ENCODE results near the gene CPED1.
"Not testable (repeated sequence)": the region's sequence is repeated elsewhere in the genome, so short reads cannot be mapped to it uniquely, and the experiment has no call there.

CPED1 gene

DNA sequence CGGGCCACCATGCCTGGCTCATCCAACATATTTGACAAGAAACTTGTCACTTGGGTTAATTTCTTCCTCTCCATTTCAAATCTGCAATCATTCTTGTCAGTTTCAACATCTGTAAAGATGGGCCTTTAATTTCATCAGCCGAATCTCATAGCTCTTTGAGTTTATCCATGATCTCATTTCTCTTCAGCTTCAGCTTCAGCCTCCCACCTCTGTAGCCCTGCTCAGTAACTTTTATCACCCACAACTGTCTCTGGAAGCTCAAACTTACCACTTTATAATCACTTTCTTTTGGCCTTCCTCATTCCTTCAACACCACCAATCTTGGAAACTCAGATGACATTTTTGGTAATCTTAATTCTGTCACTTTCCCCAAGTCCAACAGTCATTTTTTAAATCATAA is 83.2 kb downstream of the CPED1 start:
- DNase-seq (ENCODE audit: low spot score), result no peak

DNA sequence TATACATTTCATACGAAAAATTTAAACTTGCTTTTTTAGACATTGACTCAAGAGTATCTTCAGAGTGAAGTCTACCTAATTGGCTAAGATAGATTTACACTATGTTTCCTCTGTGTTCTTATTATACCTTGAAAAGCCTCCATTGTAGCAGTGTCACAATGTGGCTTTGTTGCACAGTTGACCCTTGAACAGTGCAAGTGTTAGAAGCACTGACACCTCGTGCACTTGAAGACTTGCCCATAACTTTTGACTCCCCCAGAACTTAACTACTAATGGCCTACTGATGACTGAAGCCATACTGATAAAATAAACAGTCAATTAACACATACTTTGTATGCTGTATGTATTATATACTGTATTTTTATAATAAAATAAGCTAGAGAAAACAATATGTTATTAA is 84.3 kb downstream of the CPED1 start:
- no peak for DNase-seq (ENCODE audit: low spot score)

DNA sequence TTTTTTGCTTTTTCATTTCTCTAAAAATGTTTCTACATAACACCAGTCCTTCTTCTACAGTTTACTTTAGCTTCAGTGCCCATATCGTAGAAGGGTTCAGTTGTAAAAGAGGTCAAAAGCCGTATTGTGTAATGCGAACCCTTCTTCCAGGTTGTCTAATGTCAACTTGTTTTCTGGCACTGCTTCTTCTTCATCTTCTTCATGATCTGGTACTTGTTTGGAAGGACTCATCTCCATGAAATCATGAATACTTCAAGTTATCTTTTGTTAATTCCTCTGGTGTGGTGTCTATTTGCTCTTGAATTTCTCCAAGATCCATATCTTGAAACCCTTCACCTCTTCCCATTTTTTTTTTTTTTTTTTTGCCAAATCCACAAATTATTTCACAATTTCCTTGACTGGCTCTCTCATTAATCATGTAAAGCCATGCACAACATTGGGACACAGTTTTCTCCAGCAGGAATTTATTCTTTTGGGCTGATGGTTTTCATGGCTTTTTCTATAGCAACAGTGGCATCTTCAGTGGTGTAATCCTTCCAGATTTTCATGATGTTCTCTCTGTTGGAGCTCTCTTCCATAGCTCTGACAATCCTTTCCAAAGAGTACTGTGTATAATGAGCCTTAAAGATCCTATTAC is 85.1 kb downstream of the CPED1 start:
- no peak for DNase-seq (ENCODE audit: low spot score)

DNA sequence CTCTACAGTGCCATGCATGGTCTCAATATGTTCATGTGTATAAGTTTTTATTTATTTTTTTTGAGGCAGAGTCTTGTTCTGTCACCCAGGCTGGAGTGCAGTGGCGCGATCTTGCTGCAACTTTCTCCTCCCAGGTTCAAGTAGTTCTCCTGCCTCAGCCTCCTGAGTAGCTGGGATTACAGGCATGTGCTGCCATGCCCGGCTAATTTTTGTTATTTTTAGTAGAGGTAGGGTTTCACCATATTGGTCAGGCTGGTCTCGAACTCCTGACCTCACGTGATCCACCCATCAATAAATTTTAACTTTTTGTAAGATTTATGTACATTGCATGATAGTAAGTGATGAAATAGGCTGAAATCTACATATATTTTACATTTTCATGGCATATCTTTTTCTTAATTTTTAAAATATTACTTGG is 86.9 kb downstream of the CPED1 start:
- not testable (repeated sequence) for DNase-seq (ENCODE audit: low spot score)

GRCh38 chr7:121075952-121076349 is 87.4 kb downstream of the CPED1 start:
- DNase-seq (ENCODE audit: low spot score), result no peak

DNA sequence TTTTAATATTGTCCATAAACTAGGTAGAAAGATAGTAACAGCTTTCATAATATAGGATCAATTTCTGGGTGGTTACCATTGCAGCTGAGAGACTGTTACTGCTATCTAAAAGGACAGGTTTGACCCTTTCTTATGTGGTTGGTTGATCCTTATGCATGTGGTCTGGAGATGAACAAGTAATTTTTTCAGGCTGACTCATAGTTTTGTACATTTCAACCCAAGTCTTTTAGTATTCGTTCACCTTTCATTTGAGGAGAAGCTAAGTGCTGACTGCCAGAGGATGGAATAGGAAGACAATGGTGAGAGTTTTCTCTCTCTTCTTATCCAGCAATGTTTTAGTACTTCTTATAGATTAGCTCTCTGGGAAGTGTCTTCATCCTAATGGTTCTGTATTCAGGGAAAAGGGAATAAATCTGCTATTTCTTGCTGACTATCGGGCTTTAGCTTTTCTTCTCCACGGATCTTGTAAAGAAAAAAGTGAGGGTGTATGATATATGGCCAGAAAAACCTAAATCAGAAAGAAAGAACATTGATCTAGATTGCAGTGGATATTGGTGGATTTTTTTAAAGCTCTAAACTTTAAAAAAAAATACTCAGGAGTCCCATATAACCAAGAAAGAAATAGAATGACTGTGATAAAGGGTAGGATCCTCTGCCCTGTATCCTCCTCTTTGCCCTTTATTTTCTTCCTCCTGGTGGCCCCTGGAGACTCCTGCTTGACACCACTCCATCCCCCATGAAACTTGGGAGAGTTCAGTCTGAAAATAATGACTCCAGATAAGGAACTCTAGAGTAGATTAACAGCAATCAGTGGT is 88.0 kb downstream of the CPED1 start:
- no peak for DNase-seq (ENCODE audit: low spot score)

DNA sequence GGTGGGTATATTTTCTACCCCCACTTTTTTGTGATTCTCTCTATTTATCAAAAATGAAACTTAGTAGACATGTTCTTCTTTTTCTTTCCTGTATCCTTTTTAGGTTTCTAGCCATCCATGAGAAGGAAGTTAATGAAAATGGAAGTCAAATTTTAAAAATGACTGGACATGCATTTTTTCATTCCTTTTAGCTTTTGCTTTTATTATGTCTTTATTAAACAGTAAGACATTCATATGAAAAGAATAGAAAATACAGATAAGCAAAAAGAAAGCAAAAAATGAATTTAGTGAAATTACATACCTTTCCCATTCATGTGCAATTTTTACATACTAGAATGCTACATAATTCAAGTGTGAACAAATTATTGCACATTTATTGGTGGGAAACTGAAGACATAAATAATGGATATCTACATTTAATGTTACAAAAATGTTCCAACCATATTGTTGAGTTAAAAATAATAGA is 88.7 kb downstream of the CPED1 start:
- no peak for DNase-seq (ENCODE audit: low spot score)

GRCh38 chr7:121078701-121079227 is 90.3 kb downstream of the CPED1 start:
- DNase-seq (ENCODE audit: low spot score), result no peak

DNA sequence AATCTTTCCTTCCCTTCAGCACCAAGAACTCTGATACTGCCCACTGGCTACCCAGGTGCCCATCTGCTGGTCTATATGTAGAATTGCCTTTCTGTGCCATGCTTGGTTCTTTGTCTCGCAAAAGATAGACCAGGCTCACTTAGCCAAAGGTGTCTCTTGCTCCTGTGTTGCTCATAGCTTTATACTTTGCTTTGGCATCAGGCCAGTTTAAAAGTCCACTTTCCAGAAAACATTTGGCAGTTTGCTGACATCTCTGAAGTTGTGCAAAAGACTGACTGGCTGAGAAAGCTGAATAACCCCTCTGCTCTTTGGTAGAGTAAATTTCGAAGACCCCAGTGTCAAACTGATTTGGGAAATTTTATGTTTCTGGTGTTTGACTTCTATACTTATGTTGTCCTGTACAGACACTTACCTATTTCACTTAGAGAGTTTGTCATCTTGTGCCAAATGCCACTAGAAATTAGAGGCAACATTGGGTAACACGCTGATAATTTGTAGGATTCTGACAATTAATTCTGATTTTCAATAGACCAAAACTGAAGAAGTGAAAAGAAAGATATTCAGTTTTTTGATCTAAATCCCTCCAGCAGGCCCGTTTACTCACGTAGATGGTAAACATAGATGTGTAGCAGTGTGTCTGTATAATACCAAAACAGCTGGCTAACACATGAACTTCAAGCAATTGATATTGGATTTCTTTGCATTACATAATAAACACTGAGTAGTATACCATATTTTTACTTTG is 91.1 kb downstream of the CPED1 start:
- DNase-seq (ENCODE audit: low spot score), result no peak

DNA sequence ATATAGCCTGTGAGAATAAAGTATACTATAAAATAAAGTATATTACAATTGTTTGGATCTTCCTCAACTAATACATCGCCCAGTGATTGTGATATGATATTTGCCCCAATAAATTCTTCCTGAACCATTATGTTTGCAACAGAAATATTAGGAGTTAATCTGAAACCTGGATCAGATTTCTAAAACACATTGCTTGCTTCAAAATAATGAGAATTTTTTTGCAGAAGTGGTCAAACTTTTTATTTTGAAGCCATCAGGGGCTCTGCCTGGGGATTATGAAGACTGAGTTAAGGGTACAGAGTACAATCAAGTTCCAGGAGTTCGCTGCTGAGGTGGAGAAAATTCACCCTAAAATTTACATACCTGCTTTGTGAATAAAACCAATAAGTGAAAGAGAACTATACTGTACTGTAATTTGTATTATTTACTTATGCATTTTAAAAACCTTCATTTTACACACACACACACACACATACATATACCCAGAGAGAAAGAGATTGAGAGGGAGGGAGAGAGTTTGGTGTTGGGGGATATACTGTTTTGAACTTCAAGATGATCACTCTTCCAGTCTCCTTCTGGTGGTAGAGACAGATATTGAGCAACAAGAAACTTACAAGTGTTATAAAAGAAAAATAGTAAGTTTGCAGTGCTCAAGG is 91.9 kb downstream of the CPED1 start:
- no peak for DNase-seq (ENCODE audit: low spot score)

- no peak for DNase-seq (ENCODE audit: low spot score)
Measured at GRCh38 chr7:121080913-121081326, 92.4 kb downstream of the CPED1 start.

- peak; percentile 50 for DNase-seq (ENCODE audit: low spot score)
Measured at GRCh38 chr7:121081327-121081936, 92.9 kb downstream of the CPED1 start.

GRCh38 chr7:121082400-121083101 is 94.0 kb downstream of the CPED1 start:
- no peak for DNase-seq (ENCODE audit: low spot score)

GRCh38 chr7:121083138-121083789 is 94.8 kb downstream of the CPED1 start:
- no peak for DNase-seq (ENCODE audit: low spot score)

- DNase-seq (ENCODE audit: low spot score), result no peak
Measured at GRCh38 chr7:121083790-121084251, 95.3 kb downstream of the CPED1 start.

- DNase-seq (ENCODE audit: low spot score), result no peak
Measured at GRCh38 chr7:121084256-121084655, 95.7 kb downstream of the CPED1 start.

DNA sequence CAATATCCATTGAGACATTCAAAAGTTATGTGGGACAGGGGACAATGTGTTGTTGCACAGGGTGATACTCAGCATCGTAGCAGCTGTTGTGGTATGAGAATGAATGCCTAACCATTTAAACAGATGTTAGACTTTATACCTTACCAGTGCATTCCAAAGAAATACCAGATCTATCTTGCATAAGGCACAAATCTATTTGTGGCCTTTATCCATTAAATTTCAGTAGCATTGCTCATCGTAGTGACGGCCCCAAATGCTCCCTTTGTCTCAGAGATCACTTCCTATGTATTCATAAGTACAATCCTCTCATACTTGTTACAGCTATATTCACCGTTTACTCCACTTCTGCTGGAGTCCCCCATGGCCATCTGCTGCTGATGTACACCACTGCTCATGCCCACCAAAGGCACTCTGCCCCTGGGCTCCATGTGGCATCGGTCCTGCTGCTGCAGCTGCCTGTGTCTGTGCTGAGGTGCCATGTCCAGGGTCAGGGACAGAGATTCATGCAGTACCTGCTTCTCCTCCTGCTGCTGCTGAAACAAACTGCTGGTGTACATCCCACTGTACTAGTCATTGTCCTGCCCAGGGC is 96.3 kb downstream of the CPED1 start:
- no peak for DNase-seq (ENCODE audit: low spot score)

DNA sequence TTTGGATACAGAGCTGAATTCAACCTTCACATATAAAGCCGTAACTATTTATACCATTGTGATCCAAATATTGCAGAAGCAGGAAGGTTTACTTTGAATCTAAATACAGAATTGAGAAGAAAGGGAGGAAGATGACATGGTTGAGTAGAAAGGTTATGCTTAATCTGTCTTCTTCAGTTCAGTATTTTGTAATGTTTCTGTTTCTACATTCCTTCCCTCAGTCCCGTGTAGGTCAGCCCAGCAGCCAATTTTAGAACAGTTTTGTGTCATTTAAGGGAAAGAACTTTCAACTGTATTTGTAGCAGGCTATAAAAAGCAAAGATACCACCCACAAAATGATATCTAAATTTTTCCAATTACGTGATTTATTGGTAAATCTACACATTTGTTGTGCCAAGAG is 97.4 kb downstream of the CPED1 start:
- DNase-seq (ENCODE audit: low spot score), result no peak

DNA sequence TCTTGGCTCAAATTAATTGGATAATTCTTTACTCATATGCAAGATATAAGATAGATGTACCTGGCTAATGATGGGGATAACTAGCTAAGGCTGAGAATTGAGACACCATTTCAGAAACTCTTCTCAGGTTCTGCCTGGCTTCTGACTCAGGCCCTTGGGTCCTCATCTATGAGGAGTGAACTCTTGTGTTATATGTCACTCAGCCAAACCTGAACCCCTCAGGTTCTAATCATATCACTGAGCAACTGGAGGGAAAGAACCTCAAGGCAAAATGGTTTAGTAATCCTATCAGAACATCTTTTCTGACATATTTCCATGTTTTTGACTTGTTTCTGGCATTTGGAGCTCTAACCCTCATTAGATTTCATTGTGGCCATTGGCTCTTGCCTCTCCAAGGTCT is 100.4 kb downstream of the CPED1 start:
- DNase-seq (ENCODE audit: low spot score), result no peak

DNA sequence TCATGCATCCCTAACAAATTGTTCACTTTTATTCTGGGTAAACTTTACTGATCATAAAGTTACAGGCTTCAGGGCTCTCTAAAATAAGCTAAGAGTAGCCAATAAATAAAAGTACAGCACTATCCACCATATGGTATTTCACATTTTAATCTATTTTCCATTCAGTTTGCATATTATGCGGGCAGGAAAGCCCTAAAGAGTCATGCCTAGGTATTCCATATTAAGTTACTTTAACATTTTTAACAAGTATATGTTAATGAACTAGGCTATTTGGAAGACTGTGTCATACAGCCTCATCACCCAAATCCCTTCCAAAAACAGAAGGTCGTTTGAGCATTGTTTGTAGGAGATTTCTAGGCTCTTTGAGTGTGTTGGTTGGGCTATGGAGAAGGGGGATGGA is 106.3 kb downstream of the CPED1 start:
- DNase-seq (ENCODE audit: low spot score), result no peak
